ENCODE data around the gene TTLL3.

- no peak for TF ChIP-seq JUND (IDR thresholded peaks at IDR 0.05)
- TF ChIP-seq, protein P1, sequence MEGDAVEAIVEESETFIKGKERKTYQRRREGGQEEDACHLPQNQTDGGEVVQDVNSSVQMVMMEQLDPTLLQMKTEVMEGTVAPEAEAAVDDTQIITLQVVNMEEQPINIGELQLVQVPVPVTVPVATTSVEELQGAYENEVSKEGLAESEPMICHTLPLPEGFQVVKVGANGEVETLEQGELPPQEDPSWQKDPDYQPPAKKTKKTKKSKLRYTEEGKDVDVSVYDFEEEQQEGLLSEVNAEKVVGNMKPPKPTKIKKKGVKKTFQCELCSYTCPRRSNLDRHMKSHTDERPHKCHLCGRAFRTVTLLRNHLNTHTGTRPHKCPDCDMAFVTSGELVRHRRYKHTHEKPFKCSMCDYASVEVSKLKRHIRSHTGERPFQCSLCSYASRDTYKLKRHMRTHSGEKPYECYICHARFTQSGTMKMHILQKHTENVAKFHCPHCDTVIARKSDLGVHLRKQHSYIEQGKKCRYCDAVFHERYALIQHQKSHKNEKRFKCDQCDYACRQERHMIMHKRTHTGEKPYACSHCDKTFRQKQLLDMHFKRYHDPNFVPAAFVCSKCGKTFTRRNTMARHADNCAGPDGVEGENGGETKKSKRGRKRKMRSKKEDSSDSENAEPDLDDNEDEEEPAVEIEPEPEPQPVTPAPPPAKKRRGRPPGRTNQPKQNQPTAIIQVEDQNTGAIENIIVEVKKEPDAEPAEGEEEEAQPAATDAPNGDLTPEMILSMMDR (IDR thresholded peaks at IDR 0.05), result no peak
- no peak for TF ChIP-seq RAD21 (IDR thresholded peaks at IDR 0.05; ENCODE audit: low read length)
- no peak for TF ChIP-seq EP300 (IDR thresholded peaks at IDR 0.05; ENCODE audit: borderline replicate concordance in 1 of 2, low read depth in 1 of 2, low read length in 1 of 2)
- TF ChIP-seq, protein P2, sequence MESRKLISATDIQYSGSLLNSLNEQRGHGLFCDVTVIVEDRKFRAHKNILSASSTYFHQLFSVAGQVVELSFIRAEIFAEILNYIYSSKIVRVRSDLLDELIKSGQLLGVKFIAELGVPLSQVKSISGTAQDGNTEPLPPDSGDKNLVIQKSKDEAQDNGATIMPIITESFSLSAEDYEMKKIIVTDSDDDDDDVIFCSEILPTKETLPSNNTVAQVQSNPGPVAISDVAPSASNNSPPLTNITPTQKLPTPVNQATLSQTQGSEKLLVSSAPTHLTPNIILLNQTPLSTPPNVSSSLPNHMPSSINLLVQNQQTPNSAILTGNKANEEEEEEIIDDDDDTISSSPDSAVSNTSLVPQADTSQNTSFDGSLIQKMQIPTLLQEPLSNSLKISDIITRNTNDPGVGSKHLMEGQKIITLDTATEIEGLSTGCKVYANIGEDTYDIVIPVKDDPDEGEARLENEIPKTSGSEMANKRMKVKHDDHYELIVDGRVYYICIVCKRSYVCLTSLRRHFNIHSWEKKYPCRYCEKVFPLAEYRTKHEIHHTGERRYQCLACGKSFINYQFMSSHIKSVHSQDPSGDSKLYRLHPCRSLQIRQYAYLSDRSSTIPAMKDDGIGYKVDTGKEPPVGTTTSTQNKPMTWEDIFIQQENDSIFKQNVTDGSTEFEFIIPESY (IDR thresholded peaks at IDR 0.05; ENCODE audit: borderline replicate concordance, low read depth), result no peak
- no peak for TF ChIP-seq FOSL2 (IDR thresholded peaks at IDR 0.05; ENCODE audit: borderline replicate concordance, low read depth)
- TF ChIP-seq MXI1 (IDR thresholded peaks at IDR 0.05; ENCODE audit: low read depth, low read length), result no peak
- TF ChIP-seq NRF1 (IDR thresholded peaks at IDR 0.05; ENCODE audit: low read depth, low read length), result no peak
- TF ChIP-seq ELF1 (IDR thresholded peaks at IDR 0.05), result no peak
- TF ChIP-seq MAX (IDR thresholded peaks at IDR 0.05; ENCODE audit: low read depth), result no peak
- no peak for TF ChIP-seq PBX3 (IDR thresholded peaks at IDR 0.05)
- TF ChIP-seq POLR2AphosphoS5 (IDR thresholded peaks at IDR 0.05; ENCODE audit: low read depth, low read length), result no peak
These were observed 73.9 kb downstream of the TTLL3 start for GRCh38 chr3:9883706-9884554.
